HuH-7.5 (cell line): ENCODE data around the gene FBXO42.
"Not testable (repeated sequence)": the region's sequence is repeated elsewhere in the genome, so short reads cannot be mapped to it uniquely, and the experiment has no call there.

Experiments used
- DNase-seq: peaks from one replicate; pipeline ENCODE4 v3.0.0; 2011; ENCODE audit warnings: low spot score

FBXO42 gene

DNA sequence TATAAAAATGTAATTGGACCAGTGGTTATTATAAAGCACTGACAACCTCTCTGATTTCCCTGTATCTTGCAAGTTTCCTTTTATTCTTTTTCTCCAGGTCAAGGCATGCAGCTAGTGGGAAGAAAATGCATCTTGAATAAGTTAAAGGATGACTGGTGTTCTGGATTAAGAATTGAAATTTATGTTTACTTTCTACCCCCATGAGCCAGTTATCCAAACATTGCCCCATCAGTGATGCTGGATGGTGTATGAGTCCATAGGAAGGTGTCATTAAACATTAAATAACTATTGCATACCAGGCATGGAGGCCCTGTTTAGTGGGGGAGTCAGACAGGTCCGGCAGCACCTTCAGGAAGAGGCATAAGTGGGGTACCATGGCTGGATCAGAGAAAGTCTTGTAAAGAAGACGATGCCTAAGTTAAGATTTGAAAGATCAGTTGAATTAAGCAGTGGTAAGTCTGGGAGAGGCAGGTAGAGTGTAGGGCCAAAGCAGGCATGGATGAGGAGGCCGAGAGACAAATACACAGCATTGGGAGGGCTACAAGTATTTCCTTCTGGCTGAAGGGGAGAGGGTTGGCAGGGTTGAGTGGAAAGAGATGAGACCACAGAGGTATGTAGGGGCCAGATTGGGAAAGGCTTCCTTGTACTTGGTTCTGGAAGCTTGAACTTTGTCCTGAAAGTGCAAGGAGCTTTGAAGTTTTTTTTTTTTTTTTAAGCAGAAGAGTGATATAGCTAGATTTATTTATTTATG is 20.4 kb upstream of the FBXO42 start:
- DNase-seq = no peak

DNA sequence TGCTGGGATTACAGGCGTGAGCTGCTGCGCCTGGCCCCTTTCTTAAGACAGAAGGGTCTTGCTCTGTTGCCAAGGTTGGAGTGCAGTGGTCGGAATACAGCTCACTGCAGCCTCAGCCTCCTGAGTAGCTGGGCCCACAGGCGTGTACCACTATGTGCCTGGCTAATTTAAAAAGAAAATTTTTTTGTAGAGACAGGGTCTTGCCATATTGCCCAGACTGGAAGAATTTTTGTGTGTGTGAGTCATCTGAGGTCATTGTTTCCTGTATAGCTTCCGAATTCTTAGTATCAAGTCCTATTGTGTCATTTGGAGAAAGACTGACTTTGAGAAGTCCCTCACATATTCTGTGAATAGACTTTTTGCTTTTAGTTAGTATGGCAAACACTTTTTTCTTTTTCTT is 19.4 kb upstream of the FBXO42 start:
- no peak for DNase-seq

DNA sequence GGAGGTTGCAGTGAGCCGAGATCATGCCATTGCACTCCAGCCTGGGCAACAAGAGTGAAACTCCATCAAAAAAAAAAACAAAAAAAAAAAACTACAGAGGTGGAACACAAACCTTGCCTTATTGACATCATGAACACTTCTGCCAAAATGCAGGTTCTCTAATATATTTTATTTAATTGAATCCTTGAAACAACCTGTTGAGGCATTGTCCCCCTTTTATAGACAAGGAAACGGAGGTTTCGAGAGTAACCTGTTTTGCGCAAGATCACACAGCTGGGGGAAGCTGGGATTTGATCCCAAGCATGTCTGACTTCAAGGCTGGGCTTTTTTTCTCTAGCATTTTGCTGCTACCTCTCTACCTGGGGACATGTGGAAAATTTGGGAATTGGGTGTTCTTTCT is 17.5 kb upstream of the FBXO42 start:
- DNase-seq = no peak

DNA sequence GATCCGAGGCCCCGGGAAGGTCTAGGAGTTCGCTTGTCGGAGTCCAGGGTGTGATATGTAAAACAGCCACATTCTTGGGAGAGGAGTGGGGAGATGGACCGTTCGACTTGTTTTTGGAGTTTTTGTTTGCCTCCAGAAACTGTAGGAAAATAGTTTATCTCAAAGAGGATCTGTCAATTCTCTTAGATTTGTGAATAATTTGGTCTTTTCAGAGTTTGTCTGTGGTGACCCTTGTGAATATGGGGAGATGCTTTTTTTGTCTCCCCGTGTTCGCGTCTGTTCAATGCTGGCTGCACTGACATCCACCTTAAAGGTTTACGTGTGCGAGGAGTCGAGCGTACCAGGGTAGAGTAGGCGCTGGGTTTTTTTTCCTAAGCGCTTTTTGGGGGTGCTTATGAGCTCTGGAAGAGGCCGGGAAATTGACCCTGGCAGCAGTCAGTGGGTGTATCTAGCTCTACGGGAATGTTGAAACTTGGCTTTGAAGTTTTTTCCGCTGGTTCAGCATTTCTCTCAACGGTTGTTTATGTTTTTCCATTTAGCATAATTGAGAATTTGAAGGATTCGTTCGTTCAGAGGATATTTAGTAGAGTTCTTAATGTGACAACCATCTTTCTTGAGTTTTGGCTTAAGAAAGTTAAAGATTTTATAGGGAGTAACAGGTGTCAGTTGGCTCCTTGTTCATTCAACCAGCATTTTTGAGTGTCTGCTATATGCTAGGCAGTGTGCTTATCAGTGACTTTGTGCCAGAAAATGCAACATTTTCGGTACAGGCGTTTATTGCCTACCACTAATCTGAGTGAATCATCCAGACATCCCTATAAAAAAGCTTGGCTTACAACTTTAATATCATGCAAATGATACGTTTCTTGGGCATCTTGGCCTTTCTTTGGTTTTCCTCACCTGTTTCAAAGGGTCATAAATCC is 15.9 kb upstream of the FBXO42 start:
- no peak for DNase-seq

DNA sequence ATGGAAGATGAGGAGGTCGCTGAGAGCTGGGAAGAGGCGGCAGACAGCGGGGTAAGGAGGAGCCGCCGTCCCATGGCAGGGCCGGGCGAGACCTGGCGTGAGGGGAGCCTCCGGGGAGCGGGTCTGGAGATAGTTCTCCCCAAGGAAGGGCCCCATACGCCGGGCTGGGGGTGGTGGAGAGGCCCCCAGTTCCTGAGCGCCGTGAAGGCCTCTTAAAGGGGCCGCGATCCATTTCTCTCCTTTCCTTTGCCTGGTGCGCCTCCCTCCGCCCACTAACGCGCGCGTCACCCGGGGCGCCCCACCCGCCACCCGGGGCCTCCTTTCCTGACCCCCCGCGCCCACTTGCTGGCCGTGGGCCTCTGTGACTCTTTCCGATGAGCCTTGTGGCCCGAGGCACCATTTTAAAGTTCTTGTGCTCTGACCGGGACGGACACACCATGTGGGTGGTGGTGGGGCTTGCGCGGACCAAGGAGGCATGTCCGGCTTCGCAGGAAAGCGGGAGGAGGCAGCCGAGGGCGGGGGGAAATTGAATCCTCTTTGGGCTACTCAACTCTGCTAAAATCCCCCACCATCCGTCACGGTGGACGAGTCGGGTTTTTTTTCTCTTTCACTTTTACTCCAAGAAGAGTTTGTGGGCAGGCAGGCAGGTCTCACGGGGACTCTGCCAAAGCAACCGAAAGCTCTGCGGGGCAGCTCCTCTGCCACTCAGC is 15.1 kb upstream of the FBXO42 start:
- DNase-seq = peak; percentile 36

DNA sequence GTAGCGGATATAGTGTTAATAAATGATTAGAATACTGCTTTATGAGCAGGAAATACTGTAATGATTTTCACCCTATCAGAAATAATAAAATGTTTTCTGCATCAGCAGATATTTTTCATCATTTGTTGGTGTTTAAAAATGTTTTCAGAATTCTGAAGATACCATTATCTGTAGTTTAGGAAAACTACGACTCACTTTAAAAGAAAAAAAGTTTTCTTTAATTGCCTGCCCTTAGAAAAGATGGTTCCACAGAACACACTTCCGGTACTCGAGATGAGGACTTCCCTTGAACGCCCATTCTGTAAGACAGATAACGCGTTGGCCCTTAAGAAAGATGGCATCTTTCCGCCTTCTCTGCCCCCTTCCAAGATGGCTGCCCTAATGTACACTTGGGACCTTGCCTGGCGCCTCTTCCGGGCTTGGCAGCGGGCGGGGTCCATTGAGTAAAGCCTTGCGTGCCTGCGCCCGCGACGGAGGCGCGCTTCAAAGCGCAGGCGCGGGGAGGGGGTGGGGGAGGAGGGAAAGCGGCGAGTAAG is 14.5 kb upstream of the FBXO42 start, which contains the start of gene SZRD1:
TSS of gene SZRD1 (plus strand) at position 521 of the 536 bp plus-strand sequence. CDS start 16 bp downstream, outside the sequence.
- DNase-seq = peak; percentile 74

DNA sequence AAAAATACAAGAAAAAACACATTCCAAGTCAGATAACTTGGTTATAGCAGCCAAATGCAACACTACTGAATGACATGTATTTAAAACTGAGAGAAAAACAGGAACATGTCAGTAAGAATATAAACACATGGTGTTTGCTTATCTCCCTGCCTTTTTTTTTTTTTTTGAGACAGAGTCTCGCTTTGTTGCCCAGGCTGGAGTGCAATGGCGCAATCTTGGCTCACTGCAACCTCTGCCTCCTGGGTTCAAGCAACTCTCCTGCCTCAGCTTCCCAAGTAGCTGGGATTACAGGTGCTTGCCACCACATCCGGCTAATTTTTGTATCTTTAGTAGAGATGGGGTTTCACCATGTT is 12.8 kb upstream of the FBXO42 start:
- not testable (repeated sequence) for DNase-seq

DNA sequence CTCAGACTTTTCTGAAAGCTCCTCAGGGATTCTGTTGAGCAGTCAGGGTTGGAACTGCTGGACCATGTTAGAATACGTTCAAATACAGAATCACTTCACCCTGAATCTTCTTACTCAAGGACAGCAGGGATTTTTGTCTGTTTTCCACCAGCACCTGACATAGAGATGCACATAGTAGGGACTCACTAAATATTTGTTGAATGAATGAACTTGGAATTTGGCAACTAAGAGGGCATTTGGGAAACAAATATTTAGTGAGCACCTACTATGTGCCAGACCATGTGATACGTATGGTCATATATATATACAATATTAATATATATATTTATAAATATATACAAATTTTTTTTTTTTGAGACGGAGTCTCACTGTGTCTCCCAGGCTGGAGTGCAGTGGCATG is 4.6 kb upstream of the FBXO42 start:
- DNase-seq = no peak

DNA sequence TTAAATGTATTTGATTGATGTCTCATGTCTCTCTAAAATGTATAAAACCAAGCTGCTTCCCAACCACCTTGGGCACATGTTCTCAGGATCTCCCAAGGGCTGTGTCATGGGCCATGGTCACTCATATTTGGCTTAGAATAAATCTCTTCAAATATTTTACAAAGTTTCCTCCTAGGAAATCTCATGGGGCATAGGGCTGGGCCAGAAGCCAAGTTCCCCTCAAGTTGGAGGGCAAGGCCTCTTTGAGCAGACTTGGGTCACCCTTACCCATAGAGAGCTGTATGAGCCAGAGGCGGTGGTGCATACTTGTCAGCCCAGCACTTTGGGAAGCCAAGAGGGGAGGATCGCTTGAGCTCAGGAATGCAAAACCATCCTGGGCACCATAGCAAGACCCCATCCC is 2.3 kb upstream of the FBXO42 start:
- no peak for DNase-seq

DNA sequence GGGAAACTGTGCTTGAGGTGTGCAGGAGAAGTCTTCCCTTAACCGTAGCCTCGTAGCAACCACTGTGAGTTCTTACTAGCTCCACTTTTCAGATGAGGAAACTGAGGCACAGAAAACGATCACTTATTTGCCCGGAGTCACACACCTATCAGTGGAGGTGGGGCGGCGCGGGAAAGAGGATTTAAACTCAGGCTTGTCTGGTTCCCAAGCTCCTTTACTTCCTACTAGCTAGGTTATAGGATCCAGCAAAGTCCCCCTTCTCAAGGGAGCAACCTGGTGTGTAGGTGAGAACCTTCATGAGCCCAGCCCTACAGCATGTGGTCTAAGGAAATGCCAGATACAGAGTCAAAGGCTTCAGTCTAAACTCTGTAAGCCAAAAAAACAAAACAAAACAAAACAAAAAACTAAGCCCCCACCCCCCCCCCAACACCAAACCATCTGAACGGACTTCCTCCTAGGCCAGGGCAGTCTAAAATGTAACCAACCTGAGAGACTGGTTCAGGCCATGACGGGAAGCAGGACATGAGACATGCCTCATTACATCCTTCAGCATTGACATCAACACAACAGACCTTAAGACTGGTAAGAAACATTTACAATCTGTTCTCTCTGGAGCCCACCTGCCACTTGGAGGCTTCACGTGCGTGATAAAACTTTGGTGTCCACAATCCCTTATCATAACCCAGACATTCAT is 709 bp upstream of the FBXO42 start:
- no peak for DNase-seq

DNA sequence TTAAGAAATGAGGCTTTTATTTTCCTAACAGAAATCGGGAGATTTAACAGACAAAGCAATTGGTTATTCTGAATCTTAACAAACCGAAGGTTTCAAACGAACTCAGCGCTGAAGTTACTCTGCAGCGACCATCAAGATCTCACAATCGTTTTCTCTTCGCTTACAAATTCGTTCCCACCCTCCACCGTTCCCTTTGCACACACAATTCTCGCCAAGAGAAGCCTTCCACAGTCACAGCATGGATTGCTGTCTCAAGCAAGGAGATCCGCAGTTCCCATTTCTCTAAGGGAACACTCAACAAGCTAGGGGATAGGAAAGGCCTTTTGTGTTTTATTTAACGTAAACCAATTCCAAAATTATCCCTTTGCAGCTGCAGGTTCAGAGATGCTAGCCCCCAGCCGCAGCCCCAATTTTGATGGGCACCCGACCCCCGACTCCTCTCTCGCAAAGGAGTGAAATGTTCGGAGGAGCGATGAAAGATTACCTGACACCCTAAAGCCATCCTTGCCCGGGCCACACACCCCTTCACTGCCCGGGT is 755 bp downstream of the FBXO42 start:
- peak; percentile 31 for DNase-seq

DNA sequence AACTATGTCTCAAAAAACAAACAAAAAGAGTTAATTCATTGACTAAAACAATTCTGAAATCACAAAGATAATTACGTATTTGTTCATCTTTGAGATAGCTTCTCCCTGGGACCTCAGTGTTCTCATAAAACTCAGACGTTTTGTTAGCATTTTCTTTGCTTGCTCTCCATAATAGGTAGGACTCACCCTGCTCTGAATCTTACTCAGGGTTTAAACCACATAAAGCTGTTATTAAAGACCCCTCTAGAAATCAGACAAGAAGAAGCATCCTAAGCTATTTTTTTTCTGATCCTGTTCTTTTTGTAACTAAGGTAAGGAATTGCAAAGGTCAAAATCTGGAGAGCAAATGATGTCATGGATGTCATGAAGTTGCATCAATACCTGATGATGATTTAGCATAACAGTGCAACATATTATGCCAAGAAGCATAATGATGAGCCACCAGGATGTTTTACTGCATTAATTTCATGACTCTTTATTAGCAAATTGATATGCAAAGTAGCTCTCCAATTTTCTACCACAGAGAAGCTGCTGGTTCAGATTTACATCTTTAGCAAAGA is 2.4 kb downstream of the FBXO42 start:
- DNase-seq = no peak

DNA sequence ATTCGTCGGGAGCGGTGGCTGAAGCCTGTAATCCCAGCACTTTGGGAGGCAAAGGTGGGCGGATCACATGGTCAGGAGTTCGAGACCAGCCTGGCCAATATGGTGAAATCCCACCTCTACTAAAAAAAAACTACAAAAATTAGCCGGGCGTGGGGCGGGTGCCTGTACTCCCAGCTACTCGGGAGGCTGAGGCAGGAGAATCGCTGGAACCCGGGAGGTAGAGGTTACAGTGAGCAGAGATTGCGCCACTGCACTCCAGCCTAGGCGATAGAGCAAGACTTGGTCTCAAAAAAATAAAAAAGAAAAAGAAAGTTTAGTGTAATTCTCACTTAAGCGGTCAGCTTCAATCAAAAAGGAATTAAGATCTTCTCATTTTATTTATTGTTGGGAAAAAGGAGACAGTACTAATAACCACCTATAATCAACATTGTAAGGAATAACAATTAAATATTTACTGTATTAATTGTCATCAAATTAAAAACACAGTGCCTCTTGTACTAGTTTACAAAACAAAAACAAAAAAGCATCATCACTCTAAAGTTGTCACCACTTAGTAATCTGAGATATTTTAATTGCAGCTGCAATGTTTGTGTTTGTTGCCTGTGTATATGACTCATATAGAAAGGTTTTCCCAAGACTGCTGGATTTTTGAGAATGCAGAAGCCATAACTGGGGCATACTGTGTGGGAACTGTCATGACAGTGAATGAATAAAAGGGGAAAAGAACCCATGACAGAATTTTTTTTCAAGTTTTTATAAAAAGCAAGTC is 3.7 kb downstream of the FBXO42 start:
- no peak for DNase-seq

DNA sequence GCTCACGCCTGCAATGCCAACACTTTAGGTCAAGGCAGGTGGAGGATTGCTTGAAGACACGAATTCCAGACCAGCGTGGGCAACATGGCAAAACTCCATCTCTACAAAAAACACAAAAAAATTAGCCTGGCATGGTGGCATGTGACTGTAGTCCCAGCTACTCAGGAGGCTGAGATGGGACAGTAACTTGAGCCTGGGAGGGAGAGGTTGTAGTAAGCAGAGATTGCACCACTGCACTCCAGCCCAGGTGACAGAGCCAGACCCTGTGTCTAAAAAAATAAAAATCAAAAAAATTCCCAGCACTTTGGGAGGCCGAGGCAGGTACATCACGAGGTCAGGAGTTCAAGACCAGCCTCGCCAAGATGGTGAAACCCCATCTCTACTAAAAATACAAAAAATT is 9.0 kb downstream of the FBXO42 start:
- not testable (repeated sequence) for DNase-seq

DNA sequence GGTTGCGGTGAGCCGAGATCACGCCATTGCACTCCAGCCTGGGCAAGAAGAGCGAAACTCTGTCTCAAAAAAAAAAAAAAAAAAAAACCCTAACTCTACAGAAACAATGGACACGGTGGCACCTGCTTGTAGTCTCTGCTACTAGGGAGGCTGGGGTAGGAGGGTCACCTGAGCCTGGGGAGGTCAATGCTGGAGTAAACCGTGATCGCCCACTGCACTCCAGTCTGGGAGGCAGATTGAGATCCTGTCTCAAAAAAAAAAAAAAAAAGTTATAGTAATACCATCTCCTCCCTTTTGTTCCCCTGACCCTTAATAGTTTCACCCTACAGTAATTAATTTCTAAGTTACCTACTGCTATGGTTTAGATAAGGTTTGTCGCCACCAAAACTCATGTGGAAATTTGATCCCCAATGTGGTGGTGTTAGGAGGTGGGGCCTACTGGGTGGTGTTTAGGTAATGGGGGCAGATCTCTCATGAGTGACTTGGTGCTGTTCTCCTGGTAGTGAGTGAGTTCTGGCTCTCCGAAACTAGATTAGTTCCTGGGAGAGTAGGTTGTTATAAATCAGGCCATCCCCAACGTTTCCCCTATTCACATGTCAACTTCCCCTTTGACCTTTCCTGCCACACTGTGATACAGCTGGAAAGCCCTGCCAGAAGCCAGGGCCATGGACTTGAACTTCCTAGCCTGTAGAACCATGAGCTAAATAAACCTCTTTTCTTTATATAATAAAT is 9.8 kb downstream of the FBXO42 start:
- DNase-seq = no peak

DNA sequence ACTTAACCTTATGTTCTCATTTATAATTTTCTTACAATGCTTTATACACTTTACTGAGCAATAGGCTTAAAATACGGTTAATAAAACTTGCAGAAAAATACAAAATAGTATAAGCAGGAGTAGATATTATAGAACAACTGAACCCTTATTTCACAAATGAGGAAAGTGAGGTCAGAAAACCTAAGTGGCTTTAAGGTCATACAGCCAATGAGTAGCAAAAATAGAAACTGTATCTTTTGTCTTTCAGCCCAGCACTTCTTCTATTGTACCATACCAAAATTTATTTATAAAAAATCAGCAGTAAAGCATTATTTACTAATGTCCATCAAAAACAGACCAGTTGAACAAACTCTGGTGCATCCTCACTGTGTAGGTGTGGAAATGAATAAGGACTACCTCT is 11.6 kb downstream of the FBXO42 start:
- no peak for DNase-seq

DNA sequence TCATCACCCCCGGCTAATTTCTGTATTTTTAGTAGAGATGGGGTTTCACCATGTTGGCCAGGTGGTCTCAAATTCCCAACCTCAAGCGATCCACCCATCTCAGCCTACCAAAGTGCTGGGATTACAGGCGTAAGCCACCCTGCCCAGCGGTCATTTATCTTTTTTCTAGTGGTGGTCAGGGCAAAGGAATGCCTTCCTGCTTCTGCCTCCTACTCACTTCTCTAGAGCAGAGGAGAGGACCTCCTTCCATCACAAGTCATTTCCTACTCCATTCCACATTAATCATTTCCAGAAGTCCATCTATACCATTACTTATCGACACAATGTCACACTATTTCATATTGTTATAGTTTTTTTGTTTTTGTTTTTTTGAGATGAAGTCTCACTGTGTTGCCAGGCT is 13.3 kb downstream of the FBXO42 start:
- DNase-seq = no peak

DNA sequence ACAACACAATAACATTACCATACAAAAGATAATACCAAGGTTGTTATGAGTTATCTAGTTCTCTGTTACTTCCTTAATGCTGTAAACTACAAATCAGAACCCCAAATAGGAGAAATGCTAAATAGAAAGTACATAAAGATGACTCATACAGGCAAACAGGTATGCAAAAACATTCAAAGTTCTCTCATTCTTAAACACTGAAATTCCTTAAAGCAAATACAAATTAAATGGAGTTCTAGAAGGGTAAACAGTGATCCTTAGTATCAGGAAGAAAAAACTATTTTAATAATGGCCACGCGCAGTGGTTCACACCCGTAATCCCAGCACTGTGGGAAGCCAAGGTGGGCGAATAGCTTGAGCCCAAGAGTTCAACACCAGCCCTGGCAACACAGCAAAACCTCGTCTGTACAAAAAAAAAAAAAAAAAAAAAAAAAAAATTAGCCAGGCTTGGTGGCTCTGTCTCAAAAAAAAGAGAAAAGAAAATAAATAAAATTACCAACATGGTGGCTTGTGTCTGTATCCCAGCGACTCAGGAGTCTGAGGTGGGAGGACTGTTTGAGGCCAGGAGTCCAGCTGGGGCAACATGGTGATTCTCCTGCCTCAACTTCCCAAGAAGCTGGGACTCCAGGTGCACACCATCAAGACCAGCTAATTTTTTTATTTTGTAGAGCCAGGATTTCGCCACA is 17.5 kb downstream of the FBXO42 start:
- DNase-seq = no peak

DNA sequence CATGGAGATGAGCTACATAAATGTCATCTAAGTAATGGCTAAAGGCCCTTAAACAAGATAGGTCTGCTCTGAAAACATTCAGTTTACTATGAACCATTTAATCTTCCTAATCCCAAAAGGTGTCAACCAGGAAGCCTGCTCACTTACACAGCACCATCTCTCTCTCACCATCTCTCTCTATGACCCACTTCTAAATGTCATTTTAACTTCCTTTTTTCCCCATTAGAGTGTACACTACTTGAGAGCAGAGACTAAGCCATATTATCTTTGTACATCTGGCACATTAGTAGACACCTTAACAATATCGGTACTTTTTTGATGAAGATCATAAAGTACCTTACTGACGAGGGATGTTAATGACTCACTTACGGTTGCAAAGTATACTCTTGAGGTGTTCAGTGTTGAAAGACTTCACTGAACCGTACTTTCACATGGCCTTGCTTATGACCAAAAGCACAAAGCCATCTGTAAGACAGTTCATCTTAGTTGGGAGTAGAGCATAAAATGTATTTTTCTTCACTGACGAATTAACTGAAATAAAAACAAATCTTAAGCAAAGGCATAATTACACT is 25.4 kb downstream of the FBXO42 start:
- no peak for DNase-seq
